ENCODE data around the gene UBB.

Gene UBB

GRCh38 chr17:16352303-16352666 is 28.6 kb upstream of the UBB start:
- TF ChIP-seq, protein P1, sequence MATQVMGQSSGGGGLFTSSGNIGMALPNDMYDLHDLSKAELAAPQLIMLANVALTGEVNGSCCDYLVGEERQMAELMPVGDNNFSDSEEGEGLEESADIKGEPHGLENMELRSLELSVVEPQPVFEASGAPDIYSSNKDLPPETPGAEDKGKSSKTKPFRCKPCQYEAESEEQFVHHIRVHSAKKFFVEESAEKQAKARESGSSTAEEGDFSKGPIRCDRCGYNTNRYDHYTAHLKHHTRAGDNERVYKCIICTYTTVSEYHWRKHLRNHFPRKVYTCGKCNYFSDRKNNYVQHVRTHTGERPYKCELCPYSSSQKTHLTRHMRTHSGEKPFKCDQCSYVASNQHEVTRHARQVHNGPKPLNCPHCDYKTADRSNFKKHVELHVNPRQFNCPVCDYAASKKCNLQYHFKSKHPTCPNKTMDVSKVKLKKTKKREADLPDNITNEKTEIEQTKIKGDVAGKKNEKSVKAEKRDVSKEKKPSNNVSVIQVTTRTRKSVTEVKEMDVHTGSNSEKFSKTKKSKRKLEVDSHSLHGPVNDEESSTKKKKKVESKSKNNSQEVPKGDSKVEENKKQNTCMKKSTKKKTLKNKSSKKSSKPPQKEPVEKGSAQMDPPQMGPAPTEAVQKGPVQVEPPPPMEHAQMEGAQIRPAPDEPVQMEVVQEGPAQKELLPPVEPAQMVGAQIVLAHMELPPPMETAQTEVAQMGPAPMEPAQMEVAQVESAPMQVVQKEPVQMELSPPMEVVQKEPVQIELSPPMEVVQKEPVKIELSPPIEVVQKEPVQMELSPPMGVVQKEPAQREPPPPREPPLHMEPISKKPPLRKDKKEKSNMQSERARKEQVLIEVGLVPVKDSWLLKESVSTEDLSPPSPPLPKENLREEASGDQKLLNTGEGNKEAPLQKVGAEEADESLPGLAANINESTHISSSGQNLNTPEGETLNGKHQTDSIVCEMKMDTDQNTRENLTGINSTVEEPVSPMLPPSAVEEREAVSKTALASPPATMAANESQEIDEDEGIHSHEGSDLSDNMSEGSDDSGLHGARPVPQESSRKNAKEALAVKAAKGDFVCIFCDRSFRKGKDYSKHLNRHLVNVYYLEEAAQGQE (IDR thresholded peaks at IDR 0.05; ENCODE audit: insufficient replicate concordance, low read depth), result no peak
- TF ChIP-seq SPI1 (IDR thresholded peaks at IDR 0.05; ENCODE audit: borderline replicate concordance, low read depth) (no peak), GABPA (IDR thresholded peaks at IDR 0.05; ENCODE audit: low read depth) (no peak), POLR2AphosphoS5 (IDR thresholded peaks at IDR 0.05; ENCODE audit: low read depth) (no peak)
- TF ChIP-seq, protein P2, sequence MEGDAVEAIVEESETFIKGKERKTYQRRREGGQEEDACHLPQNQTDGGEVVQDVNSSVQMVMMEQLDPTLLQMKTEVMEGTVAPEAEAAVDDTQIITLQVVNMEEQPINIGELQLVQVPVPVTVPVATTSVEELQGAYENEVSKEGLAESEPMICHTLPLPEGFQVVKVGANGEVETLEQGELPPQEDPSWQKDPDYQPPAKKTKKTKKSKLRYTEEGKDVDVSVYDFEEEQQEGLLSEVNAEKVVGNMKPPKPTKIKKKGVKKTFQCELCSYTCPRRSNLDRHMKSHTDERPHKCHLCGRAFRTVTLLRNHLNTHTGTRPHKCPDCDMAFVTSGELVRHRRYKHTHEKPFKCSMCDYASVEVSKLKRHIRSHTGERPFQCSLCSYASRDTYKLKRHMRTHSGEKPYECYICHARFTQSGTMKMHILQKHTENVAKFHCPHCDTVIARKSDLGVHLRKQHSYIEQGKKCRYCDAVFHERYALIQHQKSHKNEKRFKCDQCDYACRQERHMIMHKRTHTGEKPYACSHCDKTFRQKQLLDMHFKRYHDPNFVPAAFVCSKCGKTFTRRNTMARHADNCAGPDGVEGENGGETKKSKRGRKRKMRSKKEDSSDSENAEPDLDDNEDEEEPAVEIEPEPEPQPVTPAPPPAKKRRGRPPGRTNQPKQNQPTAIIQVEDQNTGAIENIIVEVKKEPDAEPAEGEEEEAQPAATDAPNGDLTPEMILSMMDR (IDR thresholded peaks at IDR 0.05; ENCODE audit: insufficient read depth, low read length), result no peak
- peak overlapping the region; percentile 76 for H3K27ac ChIP-seq (replicated peaks)
- peak overlapping the region; percentile 59 for H3K4me3 ChIP-seq (replicated peaks; ENCODE audit: insufficient read depth, low read length)
- no peaks in the 10 kb centered on the region for H3K27me3 ChIP-seq (ENCODE audit: insufficient read depth, poor library complexity, severe bottlenecking)
- DNase-seq (ENCODE audit: low read depth in 1 of 2, low spot score in 1 of 2), result peak in 1 of 2 experiments; percentile 3

DNA sequence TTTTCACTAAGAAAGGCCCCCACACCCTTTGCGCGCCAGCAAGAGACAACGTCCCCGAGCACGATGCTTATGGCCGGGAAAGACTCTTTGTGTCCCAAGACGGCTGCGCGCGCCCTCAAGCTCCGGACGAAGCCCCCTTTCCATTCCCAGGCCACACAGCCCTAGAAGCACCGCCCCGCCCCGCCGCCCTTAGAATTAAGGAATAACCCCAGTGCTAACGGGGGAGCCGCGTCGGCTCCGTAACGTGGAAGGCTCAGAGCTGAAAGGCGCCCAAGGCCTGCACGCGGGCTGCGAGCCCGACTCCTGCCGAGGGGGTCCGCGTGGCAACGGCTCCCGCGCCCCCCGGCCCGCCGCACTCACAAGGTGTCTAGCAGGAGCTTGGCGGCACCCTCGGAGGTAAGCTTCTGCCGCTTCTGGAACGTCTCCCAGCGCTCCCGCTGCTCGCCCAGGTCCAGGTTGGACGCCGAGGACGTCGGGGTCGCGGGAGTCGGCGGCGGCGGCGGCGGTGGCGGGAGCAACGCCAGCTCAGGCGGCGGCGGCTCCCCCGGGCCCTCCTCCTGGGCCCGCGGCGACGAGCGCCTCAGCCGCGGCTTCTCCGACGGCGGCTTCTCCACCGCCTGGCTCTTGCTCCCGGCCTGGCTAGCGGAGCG is 28.1 kb upstream of the UBB start:
- Histone ChIP-seq H3K27me3 (ENCODE audit: insufficient read depth, poor library complexity, severe bottlenecking) (no peaks in the 10 kb centered on the region), H3K4me3 (replicated peaks; ENCODE audit: insufficient read depth, low read length) (peak overlapping the region; percentile 59), H3K27ac (replicated peaks) (peak overlapping the region; percentile 76)
- peak in 1 of 2 experiments; percentile 3 for DNase-seq (ENCODE audit: low read depth in 1 of 2, low spot score in 1 of 2)
- TF ChIP-seq POLR2AphosphoS5 (IDR thresholded peaks at IDR 0.05; ENCODE audit: low read depth) (no peak), SPI1 (IDR thresholded peaks at IDR 0.05; ENCODE audit: borderline replicate concordance, low read depth) (no peak), GABPA (IDR thresholded peaks at IDR 0.05; ENCODE audit: low read depth) (no peak)
- TF ChIP-seq, protein P1 (IDR thresholded peaks at IDR 0.05; ENCODE audit: insufficient replicate concordance, low read depth), result no peak
- TF ChIP-seq, protein P2 (IDR thresholded peaks at IDR 0.05; ENCODE audit: insufficient read depth, low read length), result no peak

- peak; percentile 18 to 30 for DNase-seq (ENCODE audit: low read depth in 1 of 2, low spot score in 1 of 2)
- TF ChIP-seq, protein P2 (IDR thresholded peaks at IDR 0.05; ENCODE audit: insufficient read depth, low read length), result no peak
- TF ChIP-seq, protein P1 (IDR thresholded peaks at IDR 0.05; ENCODE audit: insufficient replicate concordance, low read depth), result no peak
- TF ChIP-seq POLR2AphosphoS5 (IDR thresholded peaks at IDR 0.05; ENCODE audit: low read depth) (no peak), SPI1 (IDR thresholded peaks at IDR 0.05; ENCODE audit: borderline replicate concordance, low read depth) (no peak), GABPA (IDR thresholded peaks at IDR 0.05; ENCODE audit: low read depth) (no peak)
- no peaks in the 10 kb centered on the region for H3K27me3 ChIP-seq (ENCODE audit: insufficient read depth, poor library complexity, severe bottlenecking)
- peak within 1 kb of the TSS; percentile 59 for H3K4me3 ChIP-seq (replicated peaks; ENCODE audit: insufficient read depth, low read length)
- peak within 1 kb of the TSS; percentile 76 for H3K27ac ChIP-seq (replicated peaks)
These were observed 27.3 kb upstream of the UBB start, which contains the start of gene CENPV for GRCh38 chr17:16353317-16354174. Gene CENPV, minus strand, starts transcription at chr17:16353469. Its CDS starts 33 bp downstream, at chr17:16353436.
